Activated T-cell treated with anti-CD3 and anti-CD28 coated beads, Interleukin-2, amount 50 U/mL, for 72 hours (primary cell): ENCODE results near the gene FAM107B. TPM values are rescaled to one million over a fixed set of nuclear protein-coding genes. Genes with fewer than 3 reads are reported as not detected.
A peak's percentile ranks its signal among the peaks of the same experiment; 100 is the strongest.

Experiments
- ATAC-seq, 2 donors: fragments of 150-1000 bp; cut with Tn5 transposase; replicated peaks in 1 of 2; 2 replicates each; pipeline ENCODE4 v1.10.0; 2021; ENCODE audit warnings: moderate library complexity in 2 of 2, mild to moderate bottlenecking in 1 of 2
- DNase-seq, 2 donors: peaks; one replicate each; pipeline ENCODE4 v3.0.0; 2021 to 2022; ENCODE audit warnings: mixed read lengths in 1 of 2
- H3K27ac Mint-ChIP-seq: one replicate; pipeline ENCODE4 v1.8.0; 2022; ENCODE audit warnings: mild to moderate bottlenecking, moderate library complexity, mixed read lengths
- H3K27me3 Mint-ChIP-seq: one replicate; pipeline ENCODE4 v1.8.0; 2022; ENCODE audit warnings: low read depth, mixed read lengths
- H3K36me3 Mint-ChIP-seq, 2 donors: one replicate each; pipeline ENCODE4 v1.8.0; 2022; ENCODE audit warnings: mixed read lengths in 2 of 2, mild to moderate bottlenecking in 1 of 2; ENCODE audit not compliant: insufficient read depth in 2 of 2
- H3K4me1 Mint-ChIP-seq: one replicate; pipeline ENCODE4 v1.8.0; 2022; ENCODE audit warnings: low read depth, mixed read lengths
- H3K4me3 Mint-ChIP-seq, 2 donors: one replicate each; pipeline ENCODE4 v1.8.0; 2022; ENCODE audit warnings: mild to moderate bottlenecking in 2 of 2, mixed read lengths in 2 of 2, moderate library complexity in 2 of 2
- H3K9me3 Mint-ChIP-seq, 2 donors: one replicate each; pipeline ENCODE4 v1.8.0; 2022; ENCODE audit warnings: mixed read lengths in 2 of 2
- total RNA-seq, 2 donors: library from RNA; stranded (reverse); gene quantifications; one replicate each; pipeline ENCODE4 v1.2.3, GENCODE V29; 2022

FAM107B gene
- total RNA-seq, 2 donors from 2014 or later: 163 to 180 TPM

DNA sequence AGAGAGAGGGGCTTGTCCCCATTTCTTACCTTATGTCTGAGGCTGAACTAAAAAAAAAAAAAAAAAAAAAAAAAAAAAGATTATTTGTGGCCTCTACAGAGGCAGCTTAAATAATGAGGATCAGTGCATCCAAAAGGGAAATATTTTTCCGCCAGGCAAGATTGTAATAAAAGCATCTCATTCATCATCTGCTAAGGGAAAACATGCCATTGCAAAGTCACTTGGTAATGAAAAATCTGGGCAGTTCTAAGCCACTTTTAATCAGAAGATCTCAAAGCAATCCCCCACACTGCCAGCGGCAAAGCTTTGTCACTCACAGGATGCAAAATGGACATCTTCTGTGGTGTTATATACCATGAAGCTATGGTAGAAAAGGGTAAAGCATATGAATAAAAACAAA lies 3.8 kb downstream of the FAM107B start:
- DNase-seq (no peak), ATAC-seq (no peak)
- H3K36me3 Mint-ChIP-seq: no peaks in the 10 kb centered on the region
- H3K4me3 Mint-ChIP-seq: no peak overlapping the region
- H3K4me1 Mint-ChIP-seq: peaks cover 6% of the 10 kb centered on the region
- H3K9me3 Mint-ChIP-seq: peaks cover 0 to 4% of the 10 kb centered on the region in 2 donors
- H3K27ac Mint-ChIP-seq: no peak overlapping the region
- H3K27me3 Mint-ChIP-seq: peaks cover 5% of the 10 kb centered on the region

DNA sequence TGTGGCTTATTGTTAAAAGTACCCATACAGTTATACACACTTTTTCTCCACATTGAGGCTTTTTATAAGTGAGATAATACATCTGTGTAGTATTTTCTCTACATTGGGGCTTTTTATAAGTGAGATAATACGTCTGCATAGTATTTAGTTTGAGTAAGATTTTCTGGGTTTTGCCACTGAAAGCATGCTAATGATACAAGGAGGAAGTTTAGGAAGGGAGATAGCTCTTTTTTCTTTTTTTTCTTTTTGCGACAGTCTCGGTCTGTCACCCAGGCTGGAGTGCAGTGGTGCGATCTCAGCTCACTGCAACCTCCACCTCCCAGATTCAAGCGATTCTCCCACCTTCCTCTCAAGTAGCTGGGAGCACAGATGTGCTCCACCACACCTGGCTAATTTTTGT lies 13.3 kb downstream of the FAM107B start:
- no peaks in the 10 kb centered on the region for H3K9me3 Mint-ChIP-seq
- H3K27me3 Mint-ChIP-seq: no peaks in the 10 kb centered on the region
- ATAC-seq (no peak), DNase-seq (no peak)
- H3K4me1 Mint-ChIP-seq: peaks cover 12% of the 10 kb centered on the region
- no peak overlapping the region for H3K27ac Mint-ChIP-seq
- no peak overlapping the region for H3K4me3 Mint-ChIP-seq
- no peaks in the 10 kb centered on the region for H3K36me3 Mint-ChIP-seq

DNA sequence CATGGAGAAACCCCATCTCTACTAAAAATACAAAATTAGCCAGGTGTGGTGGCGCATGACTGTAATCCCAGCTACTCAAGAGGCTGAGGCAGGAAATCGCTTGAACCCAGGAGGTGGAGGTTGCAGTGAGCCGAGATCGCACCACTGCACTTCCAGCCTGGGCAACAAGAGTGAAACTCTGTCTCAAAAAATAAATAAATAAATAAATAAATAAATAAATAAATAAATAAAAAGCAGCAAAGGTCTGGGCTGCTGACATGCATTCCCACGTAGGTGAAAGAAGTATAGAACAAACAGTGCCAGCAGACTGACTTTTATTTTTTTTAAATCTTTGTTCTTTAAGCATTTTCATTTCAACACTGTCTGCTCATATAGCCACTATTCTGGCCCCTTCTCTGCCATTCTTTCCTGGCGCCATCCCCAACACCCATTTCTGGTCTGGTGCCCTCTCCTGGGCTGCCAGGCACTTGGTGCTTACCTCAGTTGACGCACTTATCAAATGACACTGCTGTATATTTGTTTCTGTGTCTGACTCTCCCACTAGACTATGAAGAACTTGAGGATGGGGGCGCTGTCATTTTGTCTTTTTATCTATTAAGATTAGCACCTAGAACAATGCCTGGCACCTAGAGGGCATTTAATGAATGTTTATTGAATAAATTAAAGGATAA lies 15.6 kb downstream of the FAM107B start:
- Mint-ChIP-seq H3K4me1 (peaks cover 12% of the 10 kb centered on the region), H3K27ac (no peak overlapping the region), H3K27me3 (no peaks in the 10 kb centered on the region), H3K9me3 (no peaks in the 10 kb centered on the region), H3K36me3 (no peaks in the 10 kb centered on the region), H3K4me3 (no peak overlapping the region)
- ATAC-seq (peak; percentile 33 to 53), DNase-seq (peak in 1 of 2 donors; percentile 19)

DNA sequence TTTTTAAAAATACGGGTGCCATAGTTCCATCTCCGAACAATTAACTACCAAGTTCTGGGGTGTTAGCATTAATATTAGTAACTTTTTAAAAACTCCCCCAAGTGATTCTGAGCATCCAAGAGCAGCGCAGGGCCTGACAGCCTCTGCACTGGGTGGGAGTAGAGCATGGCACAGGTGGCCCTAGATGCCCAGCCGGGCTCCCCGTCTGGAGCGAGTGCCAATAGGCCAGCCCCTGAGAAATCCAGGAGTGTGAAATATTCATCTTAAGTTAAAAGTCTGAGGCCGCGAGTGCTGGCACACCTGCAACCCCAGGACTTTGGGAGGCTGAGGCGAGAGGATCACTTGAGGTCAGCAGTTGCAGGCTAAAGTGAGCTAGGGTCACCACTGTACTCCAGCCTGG lies 16.2 kb downstream of the FAM107B start:
- H3K9me3 Mint-ChIP-seq: no peaks in the 10 kb centered on the region
- ATAC-seq (no peak), DNase-seq (no peak)
- H3K36me3 Mint-ChIP-seq: no peaks in the 10 kb centered on the region
- H3K4me3 Mint-ChIP-seq: no peak overlapping the region
- no peaks in the 10 kb centered on the region for H3K27me3 Mint-ChIP-seq
- peaks cover 12% of the 10 kb centered on the region for H3K4me1 Mint-ChIP-seq
- H3K27ac Mint-ChIP-seq: no peak overlapping the region

DNA sequence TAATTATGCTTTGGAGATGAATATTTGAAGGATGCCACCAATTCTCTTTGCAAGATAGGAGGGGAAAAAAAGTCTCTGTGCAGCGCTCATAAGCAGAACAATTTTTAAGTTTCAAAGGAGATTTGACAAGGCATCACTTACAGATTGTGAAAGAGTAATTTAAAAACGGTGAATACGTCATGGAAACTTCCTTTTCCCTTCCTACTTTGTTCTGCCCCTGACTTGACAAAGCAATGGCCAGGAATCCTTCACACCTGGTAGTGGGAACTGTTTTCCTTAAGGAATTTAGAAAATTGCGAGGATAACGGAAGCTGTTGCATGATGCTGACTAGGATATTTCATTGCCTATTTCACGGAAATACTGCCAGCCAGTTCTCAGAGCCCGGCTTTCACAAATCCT lies 16.7 kb downstream of the FAM107B start:
- Mint-ChIP-seq H3K4me3 (peak overlapping the region in 1 of 2 donors; percentile 3), H3K36me3 (no peaks in the 10 kb centered on the region), H3K9me3 (no peaks in the 10 kb centered on the region), H3K4me1 (peaks cover 12% of the 10 kb centered on the region), H3K27me3 (no peaks in the 10 kb centered on the region), H3K27ac (no peak overlapping the region)
- ATAC-seq (no peak), DNase-seq (no peak)

DNA sequence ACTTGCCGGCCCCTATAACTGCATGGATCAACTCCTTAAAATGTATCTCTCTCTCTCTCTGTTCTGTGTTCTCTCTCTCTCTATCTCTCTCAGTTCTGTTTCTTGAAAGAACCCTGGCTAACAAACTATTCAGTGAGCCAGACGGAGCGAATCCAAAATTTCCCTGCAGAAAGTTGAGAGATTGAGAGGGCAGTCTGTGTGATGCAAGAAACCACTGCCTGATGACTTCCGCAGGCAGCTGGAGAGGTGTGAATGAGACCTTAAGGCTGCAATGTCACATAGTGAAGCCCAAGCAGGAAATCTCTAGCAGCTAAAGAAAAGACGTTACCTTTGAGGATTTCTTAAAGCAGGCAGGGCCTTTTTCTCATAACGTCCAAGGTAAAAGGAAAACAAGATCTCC lies 17.3 kb downstream of the FAM107B start:
- H3K4me3 Mint-ChIP-seq: peak overlapping the region in 1 of 2 donors; percentile 3
- H3K4me1 Mint-ChIP-seq: peaks cover 12% of the 10 kb centered on the region
- ATAC-seq (peak in 1 of 2 donors; percentile 35), DNase-seq (no peak)
- no peaks in the 10 kb centered on the region for H3K9me3 Mint-ChIP-seq
- no peak overlapping the region for H3K27ac Mint-ChIP-seq
- H3K27me3 Mint-ChIP-seq: no peaks in the 10 kb centered on the region
- H3K36me3 Mint-ChIP-seq: no peaks in the 10 kb centered on the region

DNA sequence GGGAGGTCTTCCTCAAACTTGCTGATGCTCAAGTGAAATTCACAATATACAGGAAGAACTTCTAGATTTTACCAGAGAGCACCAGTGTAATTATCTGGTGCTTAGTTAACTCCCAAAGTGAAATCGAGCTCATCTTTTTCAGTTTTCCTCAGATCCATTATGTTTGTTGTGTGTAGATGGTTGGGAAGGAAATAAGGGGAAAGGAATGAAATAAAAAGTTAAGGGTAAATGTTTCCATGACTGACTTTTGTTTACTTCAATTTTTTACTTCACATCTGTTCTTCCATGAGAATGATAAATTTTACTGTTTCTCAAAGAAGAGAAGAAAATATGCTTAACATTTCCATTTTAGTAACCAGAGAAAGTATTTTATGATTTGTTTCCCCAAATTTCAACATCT lies 21.3 kb downstream of the FAM107B start:
- H3K4me1 Mint-ChIP-seq: peaks cover 12% of the 10 kb centered on the region
- no peak overlapping the region for H3K27ac Mint-ChIP-seq
- no peaks in the 10 kb centered on the region for H3K27me3 Mint-ChIP-seq
- H3K4me3 Mint-ChIP-seq: no peak overlapping the region
- no peaks in the 10 kb centered on the region for H3K9me3 Mint-ChIP-seq
- ATAC-seq (no peak), DNase-seq (no peak)
- H3K36me3 Mint-ChIP-seq: no peaks in the 10 kb centered on the region

DNA sequence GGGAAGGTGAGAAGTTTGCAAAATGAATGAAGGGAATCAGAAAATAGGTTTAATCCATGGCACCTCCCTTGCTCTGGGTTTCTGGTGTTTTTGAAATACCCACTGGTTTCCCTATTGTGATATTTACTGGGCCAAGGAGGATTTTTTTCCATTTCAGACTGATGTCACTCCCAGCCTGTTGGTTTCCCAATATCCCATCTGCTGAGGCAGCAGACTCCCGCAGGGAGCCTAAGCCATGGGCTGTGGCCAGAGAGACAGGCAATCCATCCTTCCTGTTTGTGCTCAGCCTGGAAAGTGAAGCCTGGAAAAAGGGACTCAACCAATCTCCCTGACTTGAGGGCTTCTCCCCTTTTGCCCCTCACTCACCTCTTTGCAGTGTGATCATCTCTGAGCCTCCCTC lies 22.8 kb downstream of the FAM107B start:
- Mint-ChIP-seq H3K4me3 (no peak overlapping the region), H3K27me3 (no peaks in the 10 kb centered on the region), H3K27ac (no peak overlapping the region)

DNA sequence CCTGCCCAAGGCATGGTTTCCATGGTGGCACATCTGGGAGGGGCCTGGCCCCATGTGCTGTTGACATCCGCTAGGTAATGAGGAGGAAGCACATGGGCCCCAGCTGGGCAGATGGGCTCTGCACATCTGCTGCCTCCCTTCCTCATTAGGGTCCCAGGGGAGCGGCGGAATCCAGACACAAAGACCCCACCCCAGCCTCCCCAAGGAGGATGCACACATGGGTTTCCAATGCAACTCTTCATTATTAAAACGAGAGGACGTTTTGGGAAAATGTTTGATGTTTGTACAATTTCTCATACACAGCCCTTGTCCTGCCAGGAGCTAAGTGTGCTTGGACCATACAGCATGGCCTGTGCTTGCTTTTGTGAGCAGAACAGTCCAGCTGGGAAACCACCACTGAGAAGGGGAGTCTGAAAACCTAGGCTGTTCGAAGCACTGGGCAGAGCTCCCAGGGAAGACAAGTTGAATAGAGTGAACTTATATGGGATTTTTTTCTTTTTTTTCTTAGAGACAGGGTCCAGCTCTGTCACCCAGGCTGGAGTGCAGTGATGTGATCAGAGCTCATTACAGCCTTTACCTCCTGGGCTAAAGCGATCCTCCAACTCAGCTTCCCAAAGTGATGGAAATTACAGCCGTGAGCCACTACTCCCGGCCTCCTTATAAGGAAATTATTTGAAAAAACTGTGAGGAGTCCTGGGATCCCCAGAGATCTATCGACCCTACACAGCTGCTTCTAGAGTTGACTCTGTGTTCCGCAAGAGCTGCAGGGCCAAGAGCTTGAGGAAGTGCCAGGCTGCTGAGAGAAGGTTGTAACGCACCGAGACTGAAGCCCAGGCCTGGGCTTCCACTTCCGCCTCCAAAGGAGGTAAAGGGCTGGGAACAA lies 23.4 kb downstream of the FAM107B start:
- no peak for ATAC-seq
- H3K27ac Mint-ChIP-seq: no peak overlapping the region

More for the DNA sequence above, 22.8 kb downstream of the FAM107B start:
- DNase-seq (no peak), ATAC-seq (no peak)
- peaks cover 0 to 5% of the 10 kb centered on the region in 2 donors for H3K36me3 Mint-ChIP-seq
- no peaks in the 10 kb centered on the region for H3K4me1 Mint-ChIP-seq
- peaks cover 0 to 2% of the 10 kb centered on the region in 2 donors for H3K9me3 Mint-ChIP-seq

DNA sequence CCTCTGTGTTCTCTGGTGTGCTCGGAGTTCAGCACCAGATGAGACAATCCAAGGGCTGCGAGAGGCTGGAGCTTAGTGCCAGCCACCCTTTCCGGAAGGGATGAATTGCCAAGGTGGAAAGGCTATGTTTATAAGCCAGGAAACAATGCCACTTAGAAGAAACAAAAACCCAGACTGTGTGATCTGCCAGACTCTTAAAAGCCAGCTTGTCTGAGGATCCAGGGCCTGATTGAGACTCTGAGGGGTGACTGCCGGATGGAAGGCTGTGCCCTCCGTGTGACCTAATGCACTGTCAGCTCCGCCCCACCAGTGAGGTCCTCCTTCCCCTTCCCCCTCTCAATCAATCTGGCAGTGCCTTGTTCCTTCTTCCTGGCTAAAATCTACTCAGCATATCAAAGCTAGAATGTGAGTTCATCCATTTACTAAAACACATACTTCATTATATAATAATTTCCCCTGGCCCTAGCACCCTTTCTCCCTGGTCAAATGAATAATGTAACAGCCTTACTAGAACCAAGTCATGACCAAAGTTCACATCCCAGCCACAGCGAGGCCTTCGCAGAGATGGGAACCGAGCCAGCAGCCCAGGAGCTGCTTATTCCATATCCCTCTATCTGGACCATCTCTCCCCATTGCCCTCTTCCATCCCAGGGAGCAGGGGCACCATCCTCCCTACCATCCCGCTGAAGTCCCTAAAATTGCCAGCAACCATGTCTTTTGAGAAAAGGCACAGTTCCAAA lies 25.5 kb downstream of the FAM107B start:
- DNase-seq (no peak), ATAC-seq (no peak)
- Mint-ChIP-seq H3K4me1 (peaks cover 9% of the 10 kb centered on the region), H3K27ac (no peak overlapping the region), H3K27me3 (no peaks in the 10 kb centered on the region), H3K4me3 (no peak overlapping the region), H3K9me3 (peaks cover 2 to 9% of the 10 kb centered on the region in 2 donors), H3K36me3 (peaks cover 0 to 22% of the 10 kb centered on the region in 2 donors)

More for the DNA sequence above, 23.4 kb downstream of the FAM107B start:
- Mint-ChIP-seq H3K36me3 (peaks cover 0 to 9% of the 10 kb centered on the region in 2 donors), H3K9me3 (peaks cover 0 to 2% of the 10 kb centered on the region in 2 donors), H3K4me3 (no peak overlapping the region), H3K27me3 (no peaks in the 10 kb centered on the region), H3K4me1 (no peaks in the 10 kb centered on the region)
- DNase-seq: no peak

DNA sequence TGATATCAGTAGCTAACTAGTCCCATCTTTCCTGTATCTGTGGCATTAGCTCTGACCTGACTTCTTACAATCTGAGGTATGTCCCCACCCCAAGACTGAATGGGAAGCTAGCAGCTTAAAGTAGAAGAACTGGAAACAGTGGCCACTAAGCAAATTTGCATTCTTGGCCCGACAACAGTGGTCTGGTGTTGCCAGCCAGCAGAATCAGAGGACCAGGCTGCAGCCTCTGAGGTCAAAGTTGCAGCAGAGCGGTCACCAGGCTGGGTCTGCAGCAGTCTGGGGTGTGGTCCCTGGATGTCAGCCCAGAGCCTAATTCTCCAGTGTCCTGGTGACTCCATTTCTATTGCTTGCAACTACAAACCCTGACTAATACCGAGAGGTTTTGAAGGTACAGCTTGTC lies 26.3 kb downstream of the FAM107B start:
- ATAC-seq (no peak), DNase-seq (no peak)
- H3K27me3 Mint-ChIP-seq: no peaks in the 10 kb centered on the region
- H3K36me3 Mint-ChIP-seq: peaks cover 0 to 29% of the 10 kb centered on the region in 2 donors
- H3K4me3 Mint-ChIP-seq: no peak overlapping the region
- H3K9me3 Mint-ChIP-seq: peaks cover 2 to 12% of the 10 kb centered on the region in 2 donors
- peaks cover 17% of the 10 kb centered on the region for H3K4me1 Mint-ChIP-seq
- H3K27ac Mint-ChIP-seq: no peak overlapping the region

DNA sequence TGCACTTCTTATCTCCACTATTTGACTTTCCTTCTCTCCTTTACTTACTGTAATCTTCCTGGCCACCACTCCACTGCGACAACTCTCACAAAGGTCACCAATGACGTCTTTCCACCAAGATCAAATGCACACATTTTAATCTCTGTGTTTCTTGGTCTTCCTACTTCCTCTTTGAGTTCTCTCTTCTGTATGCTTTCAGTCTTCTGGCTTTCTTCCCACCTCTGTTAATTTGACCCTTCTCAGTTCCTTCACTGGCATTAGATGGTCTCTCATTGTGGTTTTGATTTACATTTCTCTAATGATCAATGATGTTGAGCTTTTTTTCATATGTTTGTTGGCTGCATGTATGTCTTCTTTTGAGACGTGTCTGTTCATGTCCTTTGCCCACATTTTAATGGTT lies 31.9 kb downstream of the FAM107B start:
- peaks cover 2 to 29% of the 10 kb centered on the region in 2 donors for H3K36me3 Mint-ChIP-seq
- H3K27ac Mint-ChIP-seq: no peak overlapping the region
- DNase-seq (no peak), ATAC-seq (peak; percentile 55 to 64)
- no peaks in the 10 kb centered on the region for H3K27me3 Mint-ChIP-seq
- H3K4me1 Mint-ChIP-seq: peaks cover 38% of the 10 kb centered on the region
- peaks cover 2 to 12% of the 10 kb centered on the region in 2 donors for H3K9me3 Mint-ChIP-seq
- H3K4me3 Mint-ChIP-seq: peak overlapping the region; percentile 14 to 47

DNA sequence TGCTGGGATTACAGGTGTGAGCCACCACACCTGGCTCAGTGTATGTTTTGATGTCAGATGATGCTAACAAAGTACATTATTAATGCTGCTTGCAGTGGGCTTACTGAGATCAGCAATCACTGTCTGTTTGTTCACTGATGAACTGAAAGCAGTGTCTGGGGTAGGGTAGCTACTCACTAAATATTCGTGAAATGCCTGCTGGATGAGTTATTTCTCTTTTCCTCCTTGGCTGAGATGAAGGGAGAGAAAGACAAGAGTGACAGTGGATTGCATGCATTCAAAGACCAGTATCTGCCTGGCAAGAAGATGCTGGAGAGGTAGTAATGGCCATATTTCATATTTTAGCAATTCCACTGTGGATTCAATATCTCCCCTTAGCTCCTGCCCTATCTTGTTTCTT lies 32.3 kb downstream of the FAM107B start:
- peaks cover 2 to 12% of the 10 kb centered on the region in 2 donors for H3K9me3 Mint-ChIP-seq
- peaks cover 2 to 28% of the 10 kb centered on the region in 2 donors for H3K36me3 Mint-ChIP-seq
- H3K27me3 Mint-ChIP-seq: no peaks in the 10 kb centered on the region
- H3K27ac Mint-ChIP-seq: no peak overlapping the region
- peak; percentile 9 to 24 for ATAC-seq
- peak overlapping the region; percentile 14 to 47 for H3K4me3 Mint-ChIP-seq
- peaks cover 38% of the 10 kb centered on the region for H3K4me1 Mint-ChIP-seq
- DNase-seq: no peak
